ENCODE results near the gene BICC1.

- TF ChIP-seq CTCF (conservative IDR thresholded peaks at IDR 0.05) (no peak), ZFX (IDR thresholded peaks at IDR 0.05) (no peak)
Measured at GRCh38 chr10:58735087-58735486, 222.4 kb downstream of the BICC1 start.
